GM19099 (cell line): ENCODE results near the gene ANKRD34B.

Source experiments
- POLR2A ChIP-seq: IDR thresholded peaks from 3 replicates; pipeline ENCODE4 v1.6.1; 2011; ENCODE audit warnings: low read depth; ENCODE audit not compliant: insufficient read length; ENCODE audit errors: extremely low read depth

Gene ANKRD34B

GRCh38 chr5:80588858-80589540, 18.9 kb upstream of the ANKRD34B start:
- TF ChIP-seq POLR2A = no peak

GRCh38 chr5:80584770-80585169, 14.7 kb upstream of the ANKRD34B start:
- no peak for TF ChIP-seq POLR2A

- no peak for TF ChIP-seq POLR2A
Observed at GRCh38 chr5:80579050-80579449, 9.0 kb upstream of the ANKRD34B start.

GRCh38 chr5:80577707-80578106, 7.6 kb upstream of the ANKRD34B start:
- TF ChIP-seq POLR2A = no peak

GRCh38 chr5:80576383-80576782, 6.3 kb upstream of the ANKRD34B start:
- TF ChIP-seq POLR2A = no peak

- TF ChIP-seq POLR2A = no peak
Observed at GRCh38 chr5:80573062-80573461, 3.0 kb upstream of the ANKRD34B start.

- no peak for TF ChIP-seq POLR2A
Observed at GRCh38 chr5:80569086-80569960, 757 bp downstream of the ANKRD34B start.

- TF ChIP-seq POLR2A = no peak
Observed at GRCh38 chr5:80568251-80568650, 1.8 kb downstream of the ANKRD34B start.

- TF ChIP-seq POLR2A = no peak
Observed at GRCh38 chr5:80566711-80567259, 3.3 kb downstream of the ANKRD34B start.

- TF ChIP-seq POLR2A = no peak
Observed at GRCh38 chr5:80565330-80565729, 4.8 kb downstream of the ANKRD34B start.

GRCh38 chr5:80559244-80559643, 10.8 kb downstream of the ANKRD34B start:
- TF ChIP-seq POLR2A = no peak

GRCh38 chr5:80555099-80555498, 15.0 kb downstream of the ANKRD34B start:
- no peak for TF ChIP-seq POLR2A

- no peak for TF ChIP-seq POLR2A
Observed at GRCh38 chr5:80554646-80555045, 15.4 kb downstream of the ANKRD34B start.

- no peak for TF ChIP-seq POLR2A
Observed at GRCh38 chr5:80541392-80541791, 28.7 kb downstream of the ANKRD34B start.

- TF ChIP-seq POLR2A = no peak
Observed at GRCh38 chr5:80540691-80541090, 29.4 kb downstream of the ANKRD34B start.

- no peak for TF ChIP-seq POLR2A
Observed at GRCh38 chr5:80516826-80517225, 53.3 kb downstream of the ANKRD34B start.

- no peak for TF ChIP-seq POLR2A
Observed at GRCh38 chr5:80509362-80509761, 60.7 kb downstream of the ANKRD34B start.

- no peak for TF ChIP-seq POLR2A
Observed at GRCh38 chr5:80508844-80509243, 61.2 kb downstream of the ANKRD34B start.
